T-helper 9 cell (primary cell): ENCODE measurements around the gene REEP3.
"Not testable (repeated sequence)": the region's sequence is repeated elsewhere in the genome, so short reads cannot be mapped to it uniquely, and the experiment has no call there.

Experiments used
- DNase-seq: peaks from one replicate; pipeline ENCODE4 v3.0.0-alpha.2; 2020

REEP3 gene

GRCh38 chr10:63631991-63632390 is 110.8 kb downstream of the REEP3 start:
- DNase-seq, result no peak

GRCh38 chr10:63633677-63634487 is 112.7 kb downstream of the REEP3 start:
- DNase-seq, result no peak

DNA sequence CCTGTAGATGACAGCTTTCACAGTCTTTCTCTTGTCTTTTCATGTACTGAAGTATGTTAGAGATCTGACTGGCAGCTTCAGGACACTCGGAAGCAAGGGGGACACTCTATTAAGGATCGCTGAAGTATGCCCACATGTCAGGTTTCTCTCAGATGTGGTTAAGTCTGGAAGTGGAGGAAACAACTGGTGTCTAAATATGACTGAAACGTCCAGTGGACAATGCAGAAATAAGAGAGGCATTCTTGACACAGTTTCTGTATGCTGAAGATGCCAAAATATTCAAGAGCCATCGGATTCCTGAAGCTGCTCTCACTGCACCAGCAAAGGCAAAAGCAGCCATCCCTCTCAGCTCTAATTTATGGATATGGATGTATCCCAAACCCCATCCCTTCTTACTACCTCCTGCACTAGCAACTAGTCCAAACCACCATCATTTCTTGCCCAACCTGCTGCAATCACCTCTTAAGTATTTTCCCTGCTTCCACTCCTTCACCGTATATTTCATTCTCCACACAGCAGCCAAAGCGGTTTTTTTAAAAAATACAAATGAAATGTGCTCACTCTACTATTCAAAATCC is 113.4 kb downstream of the REEP3 start:
- DNase-seq, result no peak

DNA sequence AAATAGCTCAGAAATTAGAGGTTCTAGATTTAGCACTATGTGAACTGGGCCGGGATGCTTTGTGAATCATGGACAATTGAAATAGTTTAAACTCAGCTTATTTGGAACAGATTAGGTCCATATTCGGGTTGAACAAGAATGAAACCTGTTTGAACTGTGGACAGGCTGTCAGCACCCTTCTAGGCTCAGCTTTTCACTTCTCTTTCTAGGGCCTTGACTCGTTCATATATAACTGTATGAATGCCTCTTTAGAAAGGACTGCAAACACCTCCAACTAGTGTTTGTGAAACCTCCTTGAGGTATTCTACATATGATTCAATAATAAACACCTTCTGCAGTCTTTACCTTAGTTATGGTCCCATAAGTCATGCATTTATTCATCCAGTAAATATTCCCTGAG is 115.6 kb downstream of the REEP3 start:
- no peak for DNase-seq

- DNase-seq, result no peak
Measured at GRCh38 chr10:63637901-63638327, 116.7 kb downstream of the REEP3 start.

DNA sequence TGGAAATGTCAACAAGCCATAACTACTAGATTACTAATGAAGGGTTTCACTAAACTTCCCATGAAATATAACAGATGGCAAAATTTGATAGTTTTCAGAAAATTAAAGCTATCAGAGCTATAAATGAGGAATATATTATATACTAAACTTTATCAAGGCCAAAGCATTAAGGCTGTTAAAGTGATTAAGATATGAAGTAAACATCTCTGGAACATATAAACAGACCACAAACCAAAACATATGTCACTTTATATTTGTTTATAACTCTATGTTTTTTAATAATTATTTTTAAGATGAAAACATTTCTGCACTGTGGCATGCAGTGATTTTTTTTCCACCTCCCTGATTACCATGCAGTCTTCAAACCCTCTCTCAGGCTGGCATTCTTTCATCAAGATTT is 120.2 kb downstream of the REEP3 start:
- DNase-seq, result no peak

DNA sequence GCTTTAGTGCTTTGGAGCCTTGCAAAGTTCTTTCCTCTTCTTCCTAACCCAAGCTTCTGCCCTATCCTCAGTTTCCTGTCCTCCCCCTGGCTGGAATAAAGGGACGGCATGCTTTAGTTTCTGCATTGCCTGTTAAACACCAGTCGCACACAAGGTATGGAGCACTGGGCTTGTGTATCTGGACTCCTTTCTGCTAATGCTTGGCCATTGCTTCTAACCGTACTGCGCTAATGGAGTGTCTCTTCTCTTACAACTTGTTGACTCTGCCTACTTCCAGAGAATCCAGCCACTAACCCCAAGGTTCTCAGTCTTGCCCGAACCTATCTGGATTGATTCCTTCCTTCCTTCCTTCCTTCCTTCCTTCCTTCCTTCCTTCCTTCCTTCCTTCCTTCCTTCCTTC is 120.6 kb downstream of the REEP3 start:
- DNase-seq, result no peak

- no peak for DNase-seq
Measured at GRCh38 chr10:63642808-63643207, 121.6 kb downstream of the REEP3 start.

- no peak for DNase-seq
Measured at GRCh38 chr10:63644418-63645142, 123.4 kb downstream of the REEP3 start.

DNA sequence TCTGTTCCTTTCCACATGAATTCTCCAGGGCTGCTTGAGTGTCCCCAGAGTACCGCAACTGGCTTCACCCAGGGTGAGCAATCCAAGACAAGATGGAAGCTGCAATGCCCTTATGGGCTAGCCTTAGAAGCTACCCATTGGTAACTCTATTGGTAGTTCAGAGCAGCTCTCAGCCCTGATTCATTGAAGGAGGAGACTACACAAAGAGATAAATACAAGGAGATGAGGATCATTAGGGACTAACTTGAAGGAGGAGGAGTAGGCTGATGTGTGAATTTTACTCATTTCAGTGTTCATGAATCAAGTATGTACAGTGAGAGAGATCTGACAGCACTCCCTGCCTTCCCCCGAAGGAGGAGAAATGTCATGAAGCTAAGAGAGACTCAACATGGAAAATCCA is 124.0 kb downstream of the REEP3 start:
- no peak for DNase-seq

- DNase-seq, result no peak
Measured at GRCh38 chr10:63646491-63646890, 125.3 kb downstream of the REEP3 start.

GRCh38 chr10:63651864-63652263 is 130.7 kb downstream of the REEP3 start:
- no peak for DNase-seq

DNA sequence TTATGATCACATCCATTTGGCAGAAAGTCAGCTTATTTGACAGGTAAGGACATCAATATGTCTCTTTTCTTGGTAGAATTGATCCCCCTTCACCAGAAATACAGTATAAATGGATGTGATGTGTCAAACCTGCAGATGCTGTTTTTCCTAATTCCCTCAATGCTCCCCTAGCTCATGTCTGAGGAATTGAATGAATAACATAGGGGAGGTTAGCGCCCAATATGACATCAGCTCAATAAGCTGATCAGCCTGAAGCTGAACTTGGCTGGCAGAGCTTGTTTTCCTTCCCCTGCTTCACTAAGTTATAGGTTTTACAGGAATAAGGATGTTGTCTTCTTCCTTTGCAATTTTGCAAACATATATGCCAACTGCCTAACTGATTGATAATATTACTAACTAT is 132.5 kb downstream of the REEP3 start:
- no peak for DNase-seq

GRCh38 chr10:63657761-63658160 is 136.6 kb downstream of the REEP3 start:
- DNase-seq, result no peak

GRCh38 chr10:63660941-63661340 is 139.7 kb downstream of the REEP3 start:
- not testable (repeated sequence) for DNase-seq

GRCh38 chr10:63661347-63661746 is 140.1 kb downstream of the REEP3 start:
- no peak for DNase-seq

DNA sequence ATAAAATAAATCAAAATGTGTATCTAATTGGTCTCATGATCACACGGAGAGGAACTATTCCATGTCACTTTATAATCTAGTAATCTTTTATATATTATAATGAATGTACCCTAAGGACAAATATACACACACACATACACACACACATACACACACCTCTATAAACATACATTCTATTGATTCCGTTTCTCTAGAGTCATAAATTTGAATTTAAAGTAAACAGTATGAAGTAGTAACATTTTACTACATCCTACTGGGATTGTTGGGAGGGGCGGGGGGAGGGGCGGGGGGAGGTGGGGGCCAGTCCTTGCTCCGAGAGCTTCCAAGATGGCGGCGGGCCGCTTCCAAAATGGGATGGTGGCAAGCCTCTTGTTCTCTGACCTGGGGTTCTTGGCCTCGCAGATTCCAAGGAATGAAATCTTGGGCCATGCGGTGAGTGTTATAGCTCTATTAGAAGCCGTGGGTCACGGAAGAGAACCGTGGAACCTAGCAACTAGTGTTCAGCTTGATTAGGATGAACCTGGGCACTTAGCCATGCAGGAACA is 143.2 kb downstream of the REEP3 start:
- no peak for DNase-seq

DNA sequence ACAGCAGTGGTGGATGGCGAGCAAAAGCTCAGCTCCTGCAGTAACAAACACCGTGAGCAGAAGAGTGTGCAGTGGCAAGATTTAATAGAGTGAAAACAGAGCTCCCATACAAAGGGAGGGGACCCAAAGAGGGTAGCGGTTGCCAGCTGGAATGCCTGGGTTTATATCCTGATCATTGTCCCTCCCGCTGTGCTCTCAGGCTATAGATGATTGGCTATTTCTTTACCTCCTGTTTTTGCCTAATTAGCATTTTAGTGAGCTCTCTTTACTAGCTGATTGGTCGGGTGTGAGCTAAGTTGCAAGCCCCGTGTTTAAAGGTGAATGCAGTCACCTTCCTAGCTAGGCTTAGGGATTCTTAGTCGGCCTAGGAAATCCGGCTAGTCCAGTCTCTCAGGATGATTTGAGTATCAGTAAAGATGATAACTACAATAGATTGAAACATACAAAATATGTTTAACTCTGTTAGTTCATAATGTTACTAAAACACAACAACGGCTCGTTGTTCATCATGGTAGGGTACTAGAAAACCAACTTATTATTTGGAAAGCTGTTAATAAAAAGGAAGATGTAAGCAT is 143.9 kb downstream of the REEP3 start:
- DNase-seq, result not testable (repeated sequence)

DNA sequence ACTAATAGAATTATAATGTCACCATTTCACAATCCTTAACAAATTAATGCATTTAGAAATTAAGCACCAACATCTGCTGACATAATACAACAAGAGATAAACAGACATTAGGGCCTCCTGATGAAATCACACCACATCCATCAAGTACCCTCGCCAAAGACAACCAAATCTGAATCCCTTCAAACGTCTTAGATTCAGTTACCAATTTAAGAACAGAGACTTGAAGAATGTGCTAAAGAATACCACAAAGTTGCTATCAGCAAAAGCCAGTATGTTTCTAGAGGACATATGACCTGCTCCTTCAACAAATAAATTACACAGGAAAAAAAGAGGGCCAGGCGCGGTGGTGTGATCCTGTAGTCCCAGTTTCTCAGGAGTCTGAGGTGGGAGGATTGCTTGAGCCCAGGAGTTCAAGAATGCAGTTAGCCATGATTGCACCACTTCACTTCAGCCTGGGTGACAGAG is 144.5 kb downstream of the REEP3 start:
- no peak for DNase-seq

GRCh38 chr10:63666836-63667383 is 145.7 kb downstream of the REEP3 start:
- DNase-seq, result no peak

- DNase-seq, result no peak
Measured at GRCh38 chr10:63667596-63668480, 146.6 kb downstream of the REEP3 start.
